GM21737 (cell line): ENCODE results near the gene FGF16.
"Not testable (repeated sequence)": the region's sequence is repeated elsewhere in the genome, so short reads cannot be mapped to it uniquely, and the experiment has no call there.

Experiments used
- ATAC-seq: cut with Tn5 transposase; IDR thresholded peaks from one replicate; pipeline ENCODE4 v1.9.1; 2021; ENCODE audit warnings: mild to moderate bottlenecking, moderate library complexity; ENCODE audit not compliant: unreplicated experiment

FGF16 gene

DNA sequence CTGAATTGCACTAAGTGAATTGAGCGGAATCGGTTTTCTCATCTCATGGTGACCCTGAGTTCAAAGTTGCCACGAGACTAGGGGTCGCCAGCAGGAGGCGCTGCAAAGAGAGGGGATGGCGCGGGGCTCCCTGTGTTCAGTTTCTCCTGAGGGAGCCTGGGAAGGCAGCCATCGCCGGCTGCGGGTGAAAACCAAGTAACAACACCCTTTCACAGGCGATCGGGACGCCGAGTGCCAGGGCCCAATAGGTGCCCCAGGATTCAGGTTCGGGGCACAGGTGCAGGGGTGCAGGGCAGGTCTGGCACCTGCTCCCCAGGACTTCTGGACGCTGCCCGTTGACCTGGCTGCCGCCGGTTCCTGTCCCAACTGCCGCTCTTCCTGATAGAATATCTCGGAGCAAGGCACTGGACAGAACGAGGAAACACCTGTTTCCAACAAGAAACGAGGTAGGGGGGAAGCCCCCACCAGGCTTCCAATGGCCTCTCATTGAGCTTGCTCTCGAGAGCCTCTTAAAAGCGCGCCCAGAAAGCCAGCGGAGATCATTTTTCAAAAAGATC, 1.1 kb upstream of the FGF16 start:
- ATAC-seq: no peak

DNA sequence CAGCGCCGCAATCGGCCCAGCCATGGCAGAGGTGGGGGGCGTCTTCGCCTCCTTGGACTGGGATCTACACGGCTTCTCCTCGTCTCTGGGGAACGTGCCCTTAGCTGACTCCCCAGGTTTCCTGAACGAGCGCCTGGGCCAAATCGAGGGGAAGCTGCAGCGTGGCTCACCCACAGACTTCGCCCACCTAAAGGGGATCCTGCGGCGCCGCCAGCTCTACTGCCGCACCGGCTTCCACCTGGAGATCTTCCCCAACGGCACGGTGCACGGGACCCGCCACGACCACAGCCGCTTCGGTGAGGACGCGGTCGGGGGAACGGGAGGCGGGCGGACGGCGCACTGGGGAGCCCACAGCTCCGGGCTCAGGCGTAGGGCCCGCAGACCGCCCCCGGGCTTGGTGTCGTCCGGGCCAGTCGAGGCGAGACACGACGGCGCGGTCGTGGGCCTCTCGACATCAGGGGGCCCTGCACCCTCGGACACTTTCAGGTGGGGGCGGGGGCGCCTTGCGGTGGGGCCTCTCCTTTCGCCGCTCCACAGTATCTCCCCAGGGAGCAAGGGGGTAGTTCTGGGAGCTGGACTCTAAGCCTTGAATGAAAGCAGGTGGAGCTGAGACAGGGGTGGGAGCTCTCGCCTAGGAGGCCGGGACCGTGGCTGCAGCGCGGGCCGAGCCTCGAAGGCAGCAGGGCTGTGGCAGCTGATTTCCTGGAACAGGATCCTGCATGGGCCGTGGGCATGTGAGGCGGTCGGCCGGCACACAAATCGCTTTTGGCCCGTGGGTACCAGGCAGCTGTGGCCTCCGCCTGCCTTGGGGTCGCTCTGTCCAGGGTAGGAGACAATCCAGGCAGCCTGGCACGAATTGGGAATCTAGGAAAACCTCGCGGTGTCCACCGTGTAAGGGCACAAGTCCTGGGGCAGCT, 722 bp downstream of the FGF16 start:
- ATAC-seq: no peak

GRCh38 chrX:77450415-77450814, 3.2 kb downstream of the FGF16 start:
- no peak for ATAC-seq

GRCh38 chrX:77450996-77451395, 3.8 kb downstream of the FGF16 start:
- ATAC-seq: no peak

- ATAC-seq: no peak
Observed at GRCh38 chrX:77453190-77453589, 6.0 kb downstream of the FGF16 start.

DNA sequence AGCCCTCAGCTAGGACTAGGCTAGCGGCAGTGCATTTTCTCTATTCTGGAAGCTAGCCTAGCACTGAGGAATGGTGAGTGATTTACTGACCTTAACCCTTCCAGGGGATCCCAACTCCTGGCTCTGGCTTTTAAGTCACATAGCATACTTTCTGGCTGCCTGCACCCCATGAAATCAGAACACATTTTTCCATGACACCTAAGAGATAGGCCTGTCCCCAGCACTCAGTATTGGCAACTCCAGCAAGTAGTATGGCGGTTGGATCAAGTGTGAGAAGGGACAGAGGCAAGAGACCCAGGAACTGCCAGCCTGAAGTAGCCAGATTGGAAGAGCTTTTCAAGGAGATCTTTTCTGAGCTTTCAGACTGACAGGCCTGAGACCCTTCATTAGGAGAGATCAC, 8.2 kb downstream of the FGF16 start:
- ATAC-seq: no peak

- ATAC-seq: no peak
Observed at GRCh38 chrX:77484045-77484444, 36.9 kb downstream of the FGF16 start.

DNA sequence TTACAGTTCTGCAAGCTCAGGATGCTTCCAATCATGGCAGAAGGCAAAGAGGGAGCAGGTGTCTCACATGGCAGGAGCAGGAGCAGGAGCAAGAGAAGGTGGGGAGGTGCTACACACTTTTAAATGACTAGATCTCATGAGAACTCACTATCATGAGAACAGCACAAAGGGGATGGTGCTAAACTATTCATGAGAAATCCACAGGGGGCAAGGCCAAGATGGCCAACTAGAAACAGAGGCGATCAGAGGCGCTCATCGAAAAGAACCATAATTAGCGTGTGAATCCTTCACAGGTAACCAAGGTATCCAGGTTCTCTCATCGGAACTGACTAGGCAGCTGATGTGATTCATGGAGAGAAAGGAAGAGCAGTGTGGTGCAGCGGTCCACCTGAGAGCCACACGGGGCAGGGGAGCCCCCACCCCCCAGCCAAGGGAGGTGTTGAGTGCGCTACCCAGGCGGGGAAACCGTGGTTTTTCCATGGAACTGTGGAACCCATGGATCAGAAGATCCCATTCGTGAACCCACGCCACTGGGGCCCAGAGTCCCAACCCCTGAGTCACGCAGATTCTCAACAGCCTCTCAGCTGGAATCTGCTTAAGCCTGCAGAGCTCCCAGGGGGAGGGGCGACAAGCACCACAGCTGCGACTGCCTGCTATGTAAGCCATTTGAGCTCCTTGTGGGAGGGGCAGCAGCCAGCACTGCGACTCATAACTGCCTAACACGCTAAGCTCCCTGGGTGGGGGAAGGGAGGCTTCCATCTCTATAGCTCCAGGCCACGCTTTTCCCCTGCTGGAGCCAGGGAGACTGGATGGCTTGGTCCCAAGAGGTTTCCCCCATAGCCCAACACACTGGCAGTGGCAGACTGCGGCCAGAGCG, 46.7 kb downstream of the FGF16 start:
- no peak for ATAC-seq

DNA sequence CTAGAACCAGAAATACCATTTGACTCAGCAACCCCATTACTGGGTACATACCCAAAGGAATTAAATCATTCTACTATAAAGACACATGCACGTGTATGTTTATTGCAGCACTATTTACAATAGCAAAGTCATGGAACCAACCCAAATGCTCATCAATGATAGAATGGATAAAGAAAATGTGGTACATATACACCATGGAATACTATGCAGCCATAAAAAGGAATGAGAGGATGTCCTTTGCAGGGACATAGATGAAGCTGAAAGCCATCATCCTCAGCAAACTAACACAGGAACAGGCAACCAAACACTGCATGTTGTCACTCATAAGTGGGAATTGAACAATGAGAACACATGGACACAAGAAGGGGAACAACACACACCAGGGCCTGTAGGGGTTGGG, 53.0 kb downstream of the FGF16 start:
- not testable (repeated sequence) for ATAC-seq

- no peak for ATAC-seq
Observed at GRCh38 chrX:77502951-77503525, 55.8 kb downstream of the FGF16 start.

DNA sequence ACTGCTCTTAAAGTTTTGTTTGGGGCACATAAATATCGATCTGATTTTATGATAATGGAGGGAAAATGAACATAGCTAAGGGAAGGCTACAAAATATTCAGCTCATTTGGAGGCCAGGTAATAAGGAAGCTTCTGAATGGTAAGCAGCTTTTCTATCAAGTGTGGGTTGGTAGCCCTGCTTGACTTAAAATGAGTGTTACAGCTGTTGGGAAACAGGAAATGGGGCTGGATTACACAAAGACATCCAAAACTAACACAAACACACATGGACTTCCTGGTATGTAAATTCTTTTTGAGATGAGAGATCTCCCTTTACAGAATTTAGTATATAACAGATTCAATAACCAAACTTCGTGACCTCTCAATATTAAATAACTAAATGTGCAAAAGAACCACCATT, 58.0 kb downstream of the FGF16 start:
- no peak for ATAC-seq
